HUDEP-2 (cell line): ENCODE data around the gene XG.

Experiments used
- DNase-seq, 76 experiments: peaks; one replicate each; lab custom pipeline; 2025; ENCODE audit not compliant: unreplicated experiment in 76 of 76; lab: John Stamatoyannopoulos, UW

XG gene

DNA sequence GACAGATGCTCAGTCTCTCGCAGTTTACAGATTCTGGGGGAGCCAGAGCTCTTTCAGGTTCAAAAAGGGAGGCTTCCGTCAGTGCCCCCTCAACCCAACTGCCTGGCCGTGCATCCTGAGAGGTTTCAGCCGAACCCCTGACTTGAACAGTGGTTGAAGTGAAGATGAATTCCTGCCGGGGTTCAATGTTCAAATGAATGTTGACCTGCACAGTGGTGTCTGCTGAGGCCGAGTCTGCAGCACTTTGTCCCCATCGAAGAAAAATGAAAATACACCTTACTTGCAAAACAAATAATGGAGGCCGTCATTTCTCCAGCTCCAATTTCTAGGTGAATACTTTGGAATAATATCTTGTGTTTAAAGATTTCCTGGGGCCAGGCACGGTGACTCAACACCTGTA is 110.6 kb downstream of the XG start:
- DNase-seq, result no peak

DNA sequence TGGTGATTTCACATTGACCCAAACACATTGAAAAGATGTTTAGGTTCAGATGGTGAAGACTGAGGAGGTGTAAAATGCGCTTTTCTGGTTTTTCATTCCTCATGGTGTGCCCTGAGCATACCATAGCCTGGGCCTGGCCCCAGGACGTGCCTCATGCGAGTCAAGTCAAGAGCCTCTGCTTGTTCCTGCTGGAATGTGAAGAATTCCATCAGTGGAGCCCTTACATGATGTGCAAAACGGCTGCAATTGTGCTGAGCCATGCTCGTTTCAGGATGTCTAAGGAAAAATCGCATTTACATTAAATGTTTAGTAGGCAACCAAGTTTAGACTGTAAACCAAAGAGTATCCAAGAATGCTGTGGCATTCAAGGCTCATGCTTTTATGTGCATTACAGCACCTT is 111.8 kb downstream of the XG start:
- no peak for DNase-seq
